ENCODE measurements around the gene WDR26. TPM values are rescaled to one million over a fixed set of nuclear protein-coding genes. Genes with fewer than 3 reads are reported as not detected.

WDR26 gene
- total RNA-seq, 2 experiments from 2014 or later: 173 to 176 TPM

DNA sequence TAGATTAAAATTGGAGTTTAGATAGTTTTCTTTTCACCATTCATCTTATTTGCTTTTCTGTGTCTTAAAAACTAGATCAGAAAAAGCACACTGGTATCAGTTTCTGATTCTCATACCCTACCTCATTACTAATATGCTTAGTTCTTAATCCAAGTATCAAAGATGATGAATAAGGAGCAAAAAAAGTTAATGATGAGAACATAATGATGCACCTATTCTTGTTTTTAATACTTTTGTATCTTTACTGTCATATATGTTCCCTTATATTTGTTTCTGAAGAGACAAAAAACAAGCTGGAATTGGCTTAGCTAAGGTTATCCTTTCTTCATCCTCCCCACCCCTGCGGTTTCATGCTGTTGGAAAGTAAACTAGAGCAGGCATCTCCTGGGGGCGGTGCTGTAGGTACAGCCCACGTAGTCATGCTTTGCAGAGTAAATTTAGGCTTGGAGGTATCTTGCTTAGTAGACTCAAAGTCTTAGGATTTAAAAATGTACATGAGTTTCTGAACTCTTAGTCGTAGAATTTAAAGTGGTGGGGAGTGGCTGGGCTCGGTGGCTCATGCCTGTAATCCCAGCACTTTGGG, 61.5 kb downstream of the WDR26 start:
- ATAC-seq (ENCODE audit: poor library complexity) (no peak), DNase-seq (no peak)
- Histone ChIP-seq H3K36me3 (ENCODE audit: insufficient read depth, low read length) (peaks cover 82% of the 10 kb centered on the region), H3K27me3 (ENCODE audit: control insufficient read depth in 1 of 2, insufficient read depth in 2 of 2, low read length in 2 of 2) (no peaks in the 10 kb centered on the region), H3K4me3 (ENCODE audit: low read length) (no peak overlapping the region), H3K27ac (ENCODE audit: low read depth in 1 of 2, low read length in 2 of 2) (no peak overlapping the region), H3K4me1 (ENCODE audit: insufficient read depth, low read length) (peaks cover 39% of the 10 kb centered on the region), H3K9me3 (ENCODE audit: control insufficient read depth in 1 of 2, insufficient read depth in 1 of 2, low read length in 2 of 2) (no peaks in the 10 kb centered on the region)
- no peaks in the 10 kb centered on the region for H3K9me3 Mint-ChIP-seq
- ChIA-PET CTCF (no interaction called here), POLR2A (no interaction called here)
- H3K4me1 Mint-ChIP-seq (ENCODE audit: low read depth): peaks cover 76% of the 10 kb centered on the region
- TF ChIP-seq, protein P1, sequence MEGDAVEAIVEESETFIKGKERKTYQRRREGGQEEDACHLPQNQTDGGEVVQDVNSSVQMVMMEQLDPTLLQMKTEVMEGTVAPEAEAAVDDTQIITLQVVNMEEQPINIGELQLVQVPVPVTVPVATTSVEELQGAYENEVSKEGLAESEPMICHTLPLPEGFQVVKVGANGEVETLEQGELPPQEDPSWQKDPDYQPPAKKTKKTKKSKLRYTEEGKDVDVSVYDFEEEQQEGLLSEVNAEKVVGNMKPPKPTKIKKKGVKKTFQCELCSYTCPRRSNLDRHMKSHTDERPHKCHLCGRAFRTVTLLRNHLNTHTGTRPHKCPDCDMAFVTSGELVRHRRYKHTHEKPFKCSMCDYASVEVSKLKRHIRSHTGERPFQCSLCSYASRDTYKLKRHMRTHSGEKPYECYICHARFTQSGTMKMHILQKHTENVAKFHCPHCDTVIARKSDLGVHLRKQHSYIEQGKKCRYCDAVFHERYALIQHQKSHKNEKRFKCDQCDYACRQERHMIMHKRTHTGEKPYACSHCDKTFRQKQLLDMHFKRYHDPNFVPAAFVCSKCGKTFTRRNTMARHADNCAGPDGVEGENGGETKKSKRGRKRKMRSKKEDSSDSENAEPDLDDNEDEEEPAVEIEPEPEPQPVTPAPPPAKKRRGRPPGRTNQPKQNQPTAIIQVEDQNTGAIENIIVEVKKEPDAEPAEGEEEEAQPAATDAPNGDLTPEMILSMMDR (IDR thresholded peaks at IDR 0.05): no peak
- H3K36me3 Mint-ChIP-seq (ENCODE audit: low read depth): peaks cover 91% of the 10 kb centered on the region
- H3K27me3 Mint-ChIP-seq: no peaks in the 10 kb centered on the region
- intact Hi-C loops (cut with DNase I, micrococcal nuclease): no loop called here
- peak overlapping the region; percentile 69 for H3K27ac Mint-ChIP-seq
- H3K4me3 Mint-ChIP-seq: no peak overlapping the region

DNA sequence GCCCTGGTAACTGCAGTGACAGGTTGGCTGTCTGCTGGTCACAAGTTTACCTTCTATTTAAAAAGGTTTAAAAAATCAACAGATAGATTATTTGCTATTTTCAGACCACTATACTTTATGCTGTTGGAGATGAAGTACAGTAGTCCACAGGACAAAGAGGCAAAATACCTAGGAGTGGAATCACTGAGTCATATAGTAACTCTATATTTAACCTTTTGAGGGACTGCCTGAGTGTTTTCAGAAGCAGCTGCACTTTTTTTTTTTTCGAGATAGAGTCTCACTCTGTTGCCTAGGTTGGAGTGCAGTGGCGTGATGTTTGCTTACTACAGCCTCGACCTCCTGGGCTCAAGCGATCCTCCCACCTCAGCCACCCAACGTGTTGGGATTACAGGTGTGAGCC, 66.2 kb downstream of the WDR26 start:
- no peaks in the 10 kb centered on the region for H3K27me3 Mint-ChIP-seq
- H3K4me1 Mint-ChIP-seq (ENCODE audit: low read depth): peaks cover 62% of the 10 kb centered on the region
- no peaks in the 10 kb centered on the region for H3K9me3 Mint-ChIP-seq
- no peak overlapping the region for H3K27ac Mint-ChIP-seq
- H3K4me3 ChIP-seq (ENCODE audit: low read length): no peak overlapping the region
- peaks cover 8% of the 10 kb centered on the region for H3K4me1 ChIP-seq (ENCODE audit: insufficient read depth, low read length)
- ChIA-PET CTCF (no interaction called here), POLR2A (interaction anchor here (2.2 kb wide), 1 partner anchor 10 kb away, joined by 6 read pairs; no protein-coding TSS in a partner anchor)
- H3K36me3 ChIP-seq (ENCODE audit: insufficient read depth, low read length): peaks cover 68% of the 10 kb centered on the region
- peaks cover 87% of the 10 kb centered on the region for H3K36me3 Mint-ChIP-seq (ENCODE audit: low read depth)
- intact Hi-C loops (cut with DNase I, micrococcal nuclease): no loop called here
- H3K4me3 Mint-ChIP-seq: no peak overlapping the region
- no peaks in the 10 kb centered on the region for H3K27me3 ChIP-seq (ENCODE audit: control insufficient read depth in 1 of 2, insufficient read depth in 2 of 2, low read length in 2 of 2)
- DNase-seq (no peak), ATAC-seq (ENCODE audit: poor library complexity) (no peak)
- H3K9me3 ChIP-seq (ENCODE audit: control insufficient read depth in 1 of 2, insufficient read depth in 1 of 2, low read length in 2 of 2): no peaks in the 10 kb centered on the region
- H3K27ac ChIP-seq (ENCODE audit: low read depth in 1 of 2, low read length in 2 of 2): no peak overlapping the region
- TF ChIP-seq, protein P1 (IDR thresholded peaks at IDR 0.05): no peak

DNA sequence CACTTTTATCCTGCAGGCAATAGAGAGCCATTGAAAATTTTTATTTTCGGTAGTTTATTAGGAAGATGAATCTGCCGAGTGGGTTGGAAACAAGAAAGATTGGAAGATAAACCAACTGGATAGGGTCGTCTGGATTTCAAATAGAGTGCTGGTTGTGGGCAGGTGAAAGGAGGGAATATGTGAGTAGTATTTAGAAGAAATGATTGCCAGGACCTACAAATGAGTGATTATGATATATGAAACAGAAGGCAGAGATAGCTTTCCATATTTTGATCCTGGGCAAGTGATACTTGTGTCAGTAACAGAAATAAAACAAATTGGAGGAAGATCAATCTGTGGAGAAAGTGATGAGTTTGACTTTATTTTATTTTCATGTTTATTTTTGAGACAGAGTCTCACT, 75.4 kb downstream of the WDR26 start:
- ATAC-seq (ENCODE audit: poor library complexity): no peak
- no peaks in the 10 kb centered on the region for H3K27me3 ChIP-seq (ENCODE audit: control insufficient read depth in 1 of 2, insufficient read depth in 2 of 2, low read length in 2 of 2)
- intact Hi-C loops (cut with DNase I, micrococcal nuclease): loop anchor here in 1 of 2 experiments (10.0 kb wide), 2 partner anchors 364 to 514 kb away; partner anchors contain the start of gene TP53BP2
- Mint-ChIP-seq H3K4me1 (ENCODE audit: low read depth) (peaks cover 67% of the 10 kb centered on the region), H3K9me3 (no peaks in the 10 kb centered on the region), H3K36me3 (ENCODE audit: low read depth) (peaks cover 38% of the 10 kb centered on the region), H3K27me3 (no peaks in the 10 kb centered on the region), H3K4me3 (peak overlapping the region; percentile 90), H3K27ac (peak overlapping the region; percentile 80)
- H3K9me3 ChIP-seq (ENCODE audit: control insufficient read depth in 1 of 2, insufficient read depth in 1 of 2, low read length in 2 of 2): no peaks in the 10 kb centered on the region
- no peak for DNase-seq
- no peak overlapping the region for H3K27ac ChIP-seq (ENCODE audit: low read depth in 1 of 2, low read length in 2 of 2)
- no peak overlapping the region for H3K4me3 ChIP-seq (ENCODE audit: low read length)
- peaks cover 5% of the 10 kb centered on the region for H3K36me3 ChIP-seq (ENCODE audit: insufficient read depth, low read length)
- POLR2A ChIA-PET: no interaction called here
- TF ChIP-seq, protein P1 (IDR thresholded peaks at IDR 0.05): no peak
- CTCF ChIA-PET: interaction anchor here (1.3 kb wide), 1 partner anchor 21 kb away, joined by 3 read pairs; no protein-coding TSS in a partner anchor
- peaks cover 46% of the 10 kb centered on the region for H3K4me1 ChIP-seq (ENCODE audit: insufficient read depth, low read length)
